HL-60/S4 (cell line): ENCODE data around the gene MAGI3.
"Not testable (repeated sequence)": the region's sequence is repeated elsewhere in the genome, so short reads cannot be mapped to it uniquely, and the experiment has no call there.

Source experiments
- in situ Hi-C: fragments of 300-500 bp; cut with MboI; formaldehyde crosslinking; loops from 2 replicates; pipeline ENCODE4 v1.14.3; 2022; ENCODE audit warnings: low sequenced_read_pairs

Gene MAGI3

GRCh38 chr1:113683384-113684152, 293.3 kb downstream of the MAGI3 start:
- in situ Hi-C loops: loop anchor here (10.0 kb wide), 1 partner anchor 539 kb away; no protein-coding TSS in a partner anchor

- in situ Hi-C loops: loop anchor here (10.0 kb wide), 1 partner anchor 539 kb away; no protein-coding TSS in a partner anchor
Measured at GRCh38 chr1:113684153-113684541, 293.8 kb downstream of the MAGI3 start.

- in situ Hi-C loops: loop anchor here (10.0 kb wide), 1 partner anchor 542 kb away; no protein-coding TSS in a partner anchor
Measured at GRCh38 chr1:113686891-113687618, 296.7 kb downstream of the MAGI3 start.

GRCh38 chr1:113691184-113691583, 300.9 kb downstream of the MAGI3 start:
- in situ Hi-C loops: no loop called here

- in situ Hi-C loops: no loop called here
Measured at GRCh38 chr1:113692342-113692741, 302.0 kb downstream of the MAGI3 start.

- in situ Hi-C loops: no loop called here
Measured at GRCh38 chr1:113692824-113693431, 302.6 kb downstream of the MAGI3 start.

- in situ Hi-C loops: no loop called here
Measured at GRCh38 chr1:113694910-113695309, 304.6 kb downstream of the MAGI3 start.

- in situ Hi-C loops: no loop called here
Measured at GRCh38 chr1:113701429-113701828, 311.1 kb downstream of the MAGI3 start.

GRCh38 chr1:113714606-113715269, 324.4 kb downstream of the MAGI3 start:
- in situ Hi-C loops: no loop called here

- in situ Hi-C loops: not testable (repeated sequence)
Measured at GRCh38 chr1:113717506-113717905, 327.2 kb downstream of the MAGI3 start.

- in situ Hi-C loops: not testable (repeated sequence)
Measured at GRCh38 chr1:113718621-113719020, 328.3 kb downstream of the MAGI3 start.

- in situ Hi-C loops: no loop called here
Measured at GRCh38 chr1:113721010-113721409, 330.7 kb downstream of the MAGI3 start.

- in situ Hi-C loops: no loop called here
Measured at GRCh38 chr1:113732802-113733201, 342.5 kb downstream of the MAGI3 start.

- in situ Hi-C loops: no loop called here
Measured at GRCh38 chr1:113734357-113735055, 344.2 kb downstream of the MAGI3 start.
